Ascending aorta (tissue), 2 donors: Measurements from ENCODE around the gene PLD3. TPM values are rescaled to one million over a fixed set of nuclear protein-coding genes. Genes with fewer than 3 reads are reported as not detected.

ENCODE experiments used
- DNase-seq, 2 donors: peaks; one replicate each; pipeline ENCODE4 v3.0.0-alpha.2; 2019; ENCODE audit warnings: low spot score in 2 of 2
- H3K27ac ChIP-seq, 2 donors: fragments of 200-600 bp; sonication (generic); one replicate each; pipeline ENCODE4 v1.5.1; 2016 to 2017; ENCODE audit warnings: mild to moderate bottlenecking in 1 of 2
- H3K27me3 ChIP-seq: fragments of 200-600 bp; sonication (generic); one replicate; pipeline ENCODE4 v1.5.1; 2017
- H3K36me3 ChIP-seq, 2 donors: fragments of 200-600 bp; sonication (generic); one replicate each; pipeline ENCODE4 v1.5.1; 2016
- H3K4me1 ChIP-seq, 2 donors: fragments of 200-600 bp; sonication (generic); one replicate each; pipeline ENCODE4 v1.5.1; 2016 to 2017; ENCODE audit warnings: mild to moderate bottlenecking in 1 of 2
- H3K4me3 ChIP-seq, 2 donors: fragments of 200-600 bp; sonication (generic); one replicate each; pipeline ENCODE4 v1.5.1; 2016 to 2017; ENCODE audit warnings: mild to moderate bottlenecking in 1 of 2
- H3K9me3 ChIP-seq, 2 donors: fragments of 200-600 bp; sonication (generic); one replicate each; pipeline ENCODE4 v1.5.1; 2016
- CTCF ChIP-seq, 3 experiments: fragments of 200-600 bp in 2 of 3; fragments of 450-650 bp in 1 of 3; sonication (generic) in 2 of 3; IDR thresholded peaks; one replicate each; pipeline ENCODE4 v1.5.1; 2016 to 2019; ENCODE audit warnings: antibody characterized with exemption in 3 of 3, mild to moderate bottlenecking in 1 of 3, moderate library complexity in 1 of 3
- intact Hi-C: fragments of 100-400 bp; cut with DNase I; formaldehyde crosslinking; loops from one replicate; pipeline ENCODE4 v1.15.1; 2023
- total RNA-seq: library from RNA; depleted of rRNA; stranded (reverse); fragments of >200 nt; gene quantifications from one replicate; pipeline ENCODE4 v1.1.0, GENCODE V29; 2016

Gene PLD3
- total RNA-seq, 1 donor from 2014 or later = 345 TPM

GRCh38 chr19:40422748-40423566 is 74.5 kb downstream of the PLD3 start:
- no peaks in the 10 kb centered on the region for H3K9me3 ChIP-seq
- H3K27me3 ChIP-seq = no peaks in the 10 kb centered on the region
- peak overlapping the region; percentile 98 to 99 for H3K27ac ChIP-seq
- DNase-seq = no peak
- peaks cover 14 to 30% of the 10 kb centered on the region in 2 donors for H3K4me1 ChIP-seq
- intact Hi-C loops = loop anchor here (5.0 to 10.0 kb wide), 3 partner anchors 136 to 372 kb away; partner anchors contain the start of genes AKT2, COQ8B, EGLN2 and ITPKC
- H3K36me3 ChIP-seq = peaks cover 11 to 17% of the 10 kb centered on the region in 2 donors
- peak overlapping the region in 1 of 2 donors; percentile 16 for H3K4me3 ChIP-seq
- no peak for TF ChIP-seq CTCF (IDR thresholded peaks at IDR 0.05)

- H3K4me3 ChIP-seq = peak overlapping the region; percentile 62 to 83
- DNase-seq = no peak
- peaks cover 11 to 17% of the 10 kb centered on the region in 2 donors for H3K36me3 ChIP-seq
- peaks cover 14 to 30% of the 10 kb centered on the region in 2 donors for H3K4me1 ChIP-seq
- TF ChIP-seq CTCF (IDR thresholded peaks at IDR 0.05) = no peak
- intact Hi-C loops = loop anchor here (5.0 to 10.0 kb wide), 3 partner anchors 137 to 371 kb away; partner anchors contain the start of genes AKT2, COQ8B, EGLN2 and ITPKC
- H3K27ac ChIP-seq = peak overlapping the region; percentile 98 to 99
- H3K27me3 ChIP-seq = no peaks in the 10 kb centered on the region
- H3K9me3 ChIP-seq = no peaks in the 10 kb centered on the region
Measured at GRCh38 chr19:40423938-40424337, 75.4 kb downstream of the PLD3 start.

DNA sequence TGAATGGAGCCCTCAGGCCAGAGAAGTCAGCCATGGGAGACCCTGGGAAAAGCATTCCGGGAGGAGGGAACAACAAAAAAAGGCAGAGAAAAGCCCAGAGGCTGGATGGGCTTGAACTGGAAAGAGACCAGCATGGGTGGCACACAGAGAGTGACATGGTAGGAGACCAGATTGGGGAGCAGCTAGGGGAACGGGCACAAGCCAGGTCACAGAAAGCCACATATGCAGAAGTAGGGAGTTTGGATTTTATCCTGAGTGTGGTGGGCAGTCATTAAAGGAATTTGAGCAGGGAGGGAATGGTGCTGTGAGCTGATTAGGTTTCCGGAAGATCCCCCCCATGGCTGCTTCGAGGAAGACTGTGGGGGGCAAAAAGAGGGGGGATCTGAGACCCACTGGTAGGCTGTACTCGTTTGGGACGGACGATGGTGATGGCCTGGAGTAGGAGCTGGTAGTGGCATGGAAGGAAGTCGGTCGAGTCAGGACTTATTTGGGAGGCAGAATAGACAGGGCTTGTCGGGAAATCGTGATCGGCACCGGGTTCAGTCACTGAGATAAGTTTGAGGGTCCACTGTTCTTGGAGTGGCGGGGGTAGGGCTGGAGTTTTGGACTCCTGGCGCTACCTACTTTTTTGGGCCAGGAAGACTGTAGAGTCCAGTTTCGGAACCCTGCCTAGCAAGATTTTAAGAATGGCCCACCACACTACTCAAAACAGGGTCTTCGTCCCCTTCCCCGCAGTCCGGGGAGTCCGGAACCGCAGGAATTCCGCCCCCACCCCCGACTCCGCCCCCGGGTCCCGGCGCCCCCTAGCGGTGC is 76.3 kb downstream of the PLD3 start:
- no peaks in the 10 kb centered on the region for H3K9me3 ChIP-seq
- TF ChIP-seq CTCF (IDR thresholded peaks at IDR 0.05) = no peak
- H3K27ac ChIP-seq = peak overlapping the region; percentile 98 to 99
- H3K4me3 ChIP-seq = peak overlapping the region; percentile 62 to 83
- H3K27me3 ChIP-seq = no peaks in the 10 kb centered on the region
- H3K4me1 ChIP-seq = peaks cover 14 to 30% of the 10 kb centered on the region in 2 donors
- H3K36me3 ChIP-seq = peaks cover 11 to 17% of the 10 kb centered on the region in 2 donors
- no peak for DNase-seq
- intact Hi-C loops = loop anchor here (1.0 to 10.0 kb wide), 5 partner anchors 19 to 370 kb away; partner anchors contain the start of genes AKT2, COQ8B, EGLN2 and ITPKC

DNA sequence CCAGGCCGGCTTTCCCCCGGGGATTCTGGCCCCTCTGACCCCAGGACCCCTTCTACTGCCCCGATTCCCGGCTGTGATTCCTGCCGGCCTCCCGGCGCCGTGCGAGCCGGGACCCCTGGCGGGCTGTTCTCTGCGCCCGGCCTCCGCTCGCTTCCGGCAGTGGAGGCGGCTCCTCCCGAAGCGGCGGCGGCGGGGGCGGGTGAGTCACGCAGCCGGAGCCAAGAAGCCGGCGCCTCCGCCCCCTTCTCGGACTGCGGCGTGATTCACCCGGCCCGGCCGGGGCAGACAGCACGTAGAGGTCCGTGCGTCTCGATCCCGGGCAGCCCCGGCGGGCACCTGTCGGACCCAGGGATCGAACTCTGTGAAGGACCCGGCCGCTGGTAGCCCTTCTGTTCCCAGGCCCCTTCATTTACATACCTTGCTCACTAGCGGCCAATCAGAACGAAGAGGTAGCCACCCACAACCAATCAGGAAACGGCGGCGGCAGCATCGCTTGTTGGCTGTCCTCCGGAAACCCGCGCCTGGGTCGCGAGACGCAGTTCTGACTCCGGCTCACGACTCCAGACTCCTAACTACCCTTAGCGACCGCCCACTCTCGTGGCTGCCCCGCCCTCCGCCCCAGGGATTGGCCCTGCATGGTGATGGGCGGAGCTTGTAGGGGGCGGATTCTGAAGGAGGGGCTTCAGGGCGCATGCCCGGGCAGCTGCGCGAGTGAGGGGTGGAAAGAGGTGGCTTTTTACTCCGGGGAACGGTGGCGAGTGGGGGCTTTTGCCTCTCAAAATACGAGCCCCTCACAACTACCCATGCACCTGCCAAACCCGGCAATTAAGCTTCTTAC is 77.2 kb downstream of the PLD3 start, which contains the start of gene SERTAD1:
SERTAD1 (minus strand) TSS at position 543 of the 838 bp plus-strand sequence. CDS start 2,446 bp downstream, outside the sequence.
- peak within 1 kb of the TSS; percentile 62 to 83 for H3K4me3 ChIP-seq
- peak; percentile 75 to 86 (median 85) for TF ChIP-seq CTCF (IDR thresholded peaks at IDR 0.05)
- H3K27ac ChIP-seq = peak within 1 kb of the TSS; percentile 98 to 99
- H3K36me3 ChIP-seq = peaks cover 11 to 17% of the 10 kb centered on the region in 2 donors
- no peaks in the 10 kb centered on the region for H3K9me3 ChIP-seq
- H3K27me3 ChIP-seq = no peaks in the 10 kb centered on the region
- DNase-seq = peak; percentile 99 to 100
- peaks cover 14 to 30% of the 10 kb centered on the region in 2 donors for H3K4me1 ChIP-seq
- intact Hi-C loops = loop anchor here (1.0 to 10.0 kb wide), 3 partner anchors 19 to 369 kb away; partner anchors contain the start of genes EGLN2, LTBP4 and SERTAD3

Other genes with a start within 250 kb of the PLD3 start
- 19.4 TPM for gene MAP3K10, start 157.3 kb upstream of the PLD3 start, total RNA-seq
- not detected for gene TTC9B, start 130.3 kb upstream of the PLD3 start, total RNA-seq
- gene CCNP, start 122.0 kb upstream of the PLD3 start, total RNA-seq = not detected
- 137 TPM for gene AKT2, start 63.4 kb upstream of the PLD3 start, total RNA-seq
- gene C19orf47, start 298 bp upstream of the PLD3 start, total RNA-seq = 10.4 TPM
- gene HIPK4, start 41.5 kb downstream of the PLD3 start, total RNA-seq = not detected
- gene PRX, start 64.7 kb downstream of the PLD3 start, total RNA-seq = 3.3 TPM
- 39.7 TPM for gene SERTAD1, start 77.3 kb downstream of the PLD3 start, total RNA-seq
- gene SERTAD3, start 95.6 kb downstream of the PLD3 start, total RNA-seq = 36.9 TPM
- 295 TPM for gene BLVRB, start 117.0 kb downstream of the PLD3 start, total RNA-seq
- 0.43 TPM for gene SPTBN4, start 118.3 kb downstream of the PLD3 start, total RNA-seq
- gene SHKBP1, start 228.2 kb downstream of the PLD3 start, total RNA-seq = 192 TPM